Peyer's patch (tissue), 4 donors: ENCODE results near the gene DDX47.
"Not testable (repeated sequence)": the region's sequence is repeated elsewhere in the genome, so short reads cannot be mapped to it uniquely, and the experiment has no call there.

Source experiments
- CTCF ChIP-seq, 6 experiments: fragments of 450-650 bp in 4 of 6; fragments of 200-600 bp in 2 of 6; sonication (generic) in 1 of 6; IDR thresholded peaks; one replicate each; pipeline ENCODE4 v1.5.1; 2017 to 2019; ENCODE audit warnings: antibody characterized with exemption in 6 of 6, mild to moderate bottlenecking in 3 of 6, moderate library complexity in 1 of 6
- POLR2A ChIP-seq, 2 donors: fragments of 450-650 bp; IDR thresholded peaks; one replicate each; pipeline ENCODE4 v1.5.1; 2017; ENCODE audit warnings: antibody characterized with exemption in 2 of 2, mild to moderate bottlenecking in 2 of 2, moderate library complexity in 2 of 2

- not testable (repeated sequence) for TF ChIP-seq CTCF, POLR2A (IDR thresholded peaks at IDR 0.05)
Measured at GRCh38 chr12:12801656-12802055, 11.5 kb upstream of the DDX47 start.
